Naive thymus-derived CD4-positive, alpha-beta T cell (primary cell): Measurements from ENCODE around the gene MPPED2. TPM values are rescaled to one million over a fixed set of nuclear protein-coding genes. Genes with fewer than 3 reads are reported as not detected.

ENCODE experiments used
- ATAC-seq: fragments of 150-1000 bp; cut with Tn5 transposase; 2 replicates; pipeline ENCODE4 v1.10.0; 2021; ENCODE audit warnings: mild to moderate bottlenecking, moderate library complexity
- CTCF ChIA-PET: fragments of 350-600 bp; sonication (Branson Sonifier 250); formaldehyde crosslinking; loops from one replicate; lab custom pipeline; 2021; ENCODE audit warnings: antibody characterized with exemption; lab: Charles Lee
- POLR2A ChIA-PET: fragments of 350-600 bp; sonication (Branson Sonifier 250); formaldehyde crosslinking; loops from one replicate; lab custom pipeline; 2021; ENCODE audit warnings: antibody characterized with exemption, inconsistent platforms; lab: Charles Lee
- DNase-seq, 9 donors: peaks; one replicate each; pipeline versions ENCODE4 v3.0.0 to v3.0.0-alpha.2; 2020 to 2022; ENCODE audit warnings: mixed read lengths in 1 of 9
- H3K27ac ChIP-seq: one replicate; pipeline ENCODE4 v1.7.0; 2013; ENCODE audit warnings: mild to moderate bottlenecking, low read depth, low read length, moderate library complexity
- H3K27me3 ChIP-seq, 2 donors: one replicate each; pipeline ENCODE4 v1.7.0; 2013; ENCODE audit warnings: low read length in 2 of 2, mild to moderate bottlenecking in 2 of 2, moderate library complexity in 2 of 2; ENCODE audit not compliant: control insufficient read depth in 2 of 2, insufficient read depth in 2 of 2
- H3K36me3 ChIP-seq, 3 experiments: 1 replicate in 2 of 3; 2 replicates in 1 of 3; pipeline ENCODE4 v1.7.0; 2013; ENCODE audit warnings: low read length in 3 of 3, mild to moderate bottlenecking in 3 of 3, moderate library complexity in 1 of 3; ENCODE audit not compliant: insufficient read depth in 3 of 3, control insufficient read depth in 2 of 3
- H3K4me1 ChIP-seq, 2 donors: one replicate each; pipeline ENCODE4 v1.7.0; 2013; ENCODE audit warnings: low read length in 2 of 2, mild to moderate bottlenecking in 2 of 2, moderate library complexity in 1 of 2; ENCODE audit not compliant: control insufficient read depth in 2 of 2, insufficient read depth in 2 of 2
- H3K4me3 ChIP-seq: 2 replicates; pipeline ENCODE4 v1.7.0; 2013; ENCODE audit warnings: mild to moderate bottlenecking, low read length
- H3K9me3 ChIP-seq, 3 experiments: 1 replicate in 2 of 3; 2 replicates in 1 of 3; pipeline ENCODE4 v1.7.0; 2013; ENCODE audit warnings: low read length in 3 of 3; ENCODE audit not compliant: control insufficient read depth in 2 of 3
- H3K27ac Mint-ChIP-seq, 9 donors: one replicate each; pipeline ENCODE4 v1.8.0; 2020 to 2022; ENCODE audit warnings: mixed read lengths in 9 of 9, mild to moderate bottlenecking in 8 of 9, moderate library complexity in 5 of 9, inconsistent platforms in 2 of 9
- H3K27me3 Mint-ChIP-seq, 5 donors: one replicate each; pipeline ENCODE4 v1.8.0; 2021 to 2022; ENCODE audit warnings: mixed read lengths in 5 of 5, mild to moderate bottlenecking in 1 of 5
- H3K36me3 Mint-ChIP-seq, 5 donors: one replicate each; pipeline ENCODE4 v1.8.0; 2020 to 2022; ENCODE audit warnings: mixed read lengths in 5 of 5, mild to moderate bottlenecking in 3 of 5, inconsistent platforms in 1 of 5
- H3K4me1 Mint-ChIP-seq, 7 donors: one replicate each; pipeline ENCODE4 v1.8.0; 2020 to 2022; ENCODE audit warnings: mixed read lengths in 7 of 7, mild to moderate bottlenecking in 3 of 7, inconsistent platforms in 1 of 7
- H3K4me3 Mint-ChIP-seq, 10 donors: one replicate each; pipeline ENCODE4 v1.8.0; 2020 to 2022; ENCODE audit warnings: mild to moderate bottlenecking in 10 of 10, mixed read lengths in 10 of 10, moderate library complexity in 6 of 10, inconsistent platforms in 2 of 10
- H3K9me3 Mint-ChIP-seq, 11 donors: one replicate each; pipeline ENCODE4 v1.8.0; 2020 to 2022; ENCODE audit warnings: mixed read lengths in 11 of 11, mild to moderate bottlenecking in 4 of 11, inconsistent platforms in 1 of 11, moderate library complexity in 1 of 11
- intact Hi-C, 2 donors: fragments of 100-400 bp; cut with micrococcal nuclease; formaldehyde crosslinking; loops; one replicate each; pipeline ENCODE4 v1.15.1; 2023
- polyA plus RNA-seq, 2 donors: library from polyadenylated mRNA; unstranded; fragments of 300-500 nt; fragmentation: Illumina TruSeq; gene quantifications; one replicate each; pipeline ENCODE4 v1.2.3, GENCODE V29; 2021
- total RNA-seq, 6 experiments: library from RNA in 5 of 6; stranded (reverse) in 5 of 6; gene quantifications; 1 replicate in 5 of 6; 2 replicates in 1 of 6; pipeline ENCODE4 v1.2.3 and lab custom pipeline; 2021 to 2026

The MPPED2 gene
- total RNA-seq (1 to 10 TPM in 3 of 5 experiments, not detected in 2; 1.1 to 1.5 (median 1.3) TPM), polyA plus RNA-seq (1 to 10 TPM in 1 of 2 donors, under 1 TPM in 1; 0.09 to 3.5 TPM), total RNA-seq (lab: John Stamatoyannopoulos, UW) (not detected)

- H3K27me3 Mint-ChIP-seq = peaks cover 48 to 63% (median 56%) of the 10 kb centered on the region in 5 donors
These were observed at the start of gene MPPED2 for GRCh38 chr11:30586251-30587144. MPPED2 (minus strand) TSS chr11:30586353; CDS start chr11:30580373, 5,980 bp downstream.

GRCh38 chr11:30635401-30635989 lies 49.3 kb upstream of the MPPED2 start:
- Mint-ChIP-seq H3K27me3 (peaks cover 0 to 5% (median 0%) of the 10 kb centered on the region in 5 donors), H3K36me3 (no peaks in the 10 kb centered on the region), H3K9me3 (peaks cover 0 to 7% (median 3%) of the 10 kb centered on the region in 11 donors), H3K4me3 (peak overlapping the region in 1 of 10 donors; percentile 21), H3K27ac (no peak overlapping the region), H3K4me1 (no peaks in the 10 kb centered on the region)
- Histone ChIP-seq H3K4me1 (no peaks in the 10 kb centered on the region), H3K9me3 (no peaks in the 10 kb centered on the region), H3K4me3 (no peak overlapping the region), H3K27me3 (no peaks in the 10 kb centered on the region), H3K36me3 (no peaks in the 10 kb centered on the region), H3K27ac (no peak overlapping the region)
- DNase-seq (peak in 1 of 9 donors; percentile 2), ATAC-seq (no peak)
- ChIA-PET POLR2A (no interaction called here), CTCF (no interaction called here)
- intact Hi-C loops = no loop called here

More at GRCh38 chr11:30586251-30587144, at the start of gene MPPED2:
- CTCF ChIA-PET = no interaction called here
- ATAC-seq (peak; percentile 71), DNase-seq (peak in 3 of 9 donors; percentile 11 to 42 (median 40))
- H3K9me3 Mint-ChIP-seq = peaks cover 0 to 11% (median 0%) of the 10 kb centered on the region in 11 donors
- intact Hi-C loops = no loop called here
- POLR2A ChIA-PET = no interaction called here
- H3K36me3 Mint-ChIP-seq = peaks cover 0 to 7% (median 0%) of the 10 kb centered on the region in 5 donors
- no peaks in the 10 kb centered on the region for H3K36me3 ChIP-seq
- H3K4me1 Mint-ChIP-seq = peaks cover 0 to 21% (median 7%) of the 10 kb centered on the region in 7 donors
- no peaks in the 10 kb centered on the region for H3K4me1 ChIP-seq
- H3K4me3 Mint-ChIP-seq = peak within 1 kb of the TSS in 9 of 10 donors; percentile 15 to 71 (median 61)
- H3K9me3 ChIP-seq = no peaks in the 10 kb centered on the region
- H3K27ac ChIP-seq = no peak within 1 kb of the TSS
- peaks cover 0 to 5% of the 10 kb centered on the region in 2 donors for H3K27me3 ChIP-seq
- H3K27ac Mint-ChIP-seq = no peak within 1 kb of the TSS
- H3K4me3 ChIP-seq = no peak within 1 kb of the TSS

- peaks cover 0 to 9% (median 3%) of the 10 kb centered on the region in 5 donors for H3K27me3 Mint-ChIP-seq
- H3K27ac ChIP-seq = no peak overlapping the region
- DNase-seq = no peak
- no peaks in the 10 kb centered on the region for H3K9me3 ChIP-seq
- no peaks in the 10 kb centered on the region for H3K4me1 ChIP-seq
- ChIA-PET POLR2A (no interaction called here), CTCF (no interaction called here)
- H3K27me3 ChIP-seq = no peaks in the 10 kb centered on the region
- no peak overlapping the region for H3K27ac Mint-ChIP-seq
- H3K4me1 Mint-ChIP-seq = no peaks in the 10 kb centered on the region
- peaks cover 0 to 10% (median 4%) of the 10 kb centered on the region in 11 donors for H3K9me3 Mint-ChIP-seq
- H3K4me3 Mint-ChIP-seq = no peak overlapping the region
- H3K36me3 Mint-ChIP-seq = no peaks in the 10 kb centered on the region
- intact Hi-C loops = no loop called here
- ATAC-seq = no peak
- no peak overlapping the region for H3K4me3 ChIP-seq
- no peaks in the 10 kb centered on the region for H3K36me3 ChIP-seq
These were observed 45.0 kb upstream of the MPPED2 start for GRCh38 chr11:30631148-30631547.

GRCh38 chr11:30619767-30620166 lies 33.6 kb upstream of the MPPED2 start:
- Mint-ChIP-seq H3K27ac (no peak overlapping the region), H3K27me3 (peaks cover 0 to 6% (median 0%) of the 10 kb centered on the region in 5 donors), H3K4me1 (no peaks in the 10 kb centered on the region), H3K9me3 (peaks cover 0 to 24% (median 9%) of the 10 kb centered on the region in 11 donors), H3K36me3 (no peaks in the 10 kb centered on the region), H3K4me3 (no peak overlapping the region)
- no peak overlapping the region for H3K4me3 ChIP-seq
- ATAC-seq (no peak), DNase-seq (no peak)
- no peaks in the 10 kb centered on the region for H3K4me1 ChIP-seq
- ChIA-PET POLR2A (no interaction called here), CTCF (no interaction called here)
- intact Hi-C loops = no loop called here
- H3K9me3 ChIP-seq = no peaks in the 10 kb centered on the region
- no peaks in the 10 kb centered on the region for H3K27me3 ChIP-seq
- H3K27ac ChIP-seq = no peak overlapping the region
- H3K36me3 ChIP-seq = no peaks in the 10 kb centered on the region

GRCh38 chr11:30617762-30618161 lies 31.6 kb upstream of the MPPED2 start:
- intact Hi-C loops = no loop called here
- CTCF ChIA-PET = no interaction called here
- Mint-ChIP-seq H3K27me3 (peaks cover 0 to 6% (median 0%) of the 10 kb centered on the region in 5 donors), H3K27ac (no peak overlapping the region), H3K36me3 (no peaks in the 10 kb centered on the region), H3K4me1 (no peaks in the 10 kb centered on the region), H3K9me3 (peaks cover 0 to 24% (median 7%) of the 10 kb centered on the region in 11 donors), H3K4me3 (no peak overlapping the region)
- H3K36me3 ChIP-seq = no peaks in the 10 kb centered on the region
- H3K9me3 ChIP-seq = no peaks in the 10 kb centered on the region
- DNase-seq (no peak), ATAC-seq (no peak)
- H3K4me3 ChIP-seq = no peak overlapping the region
- no peaks in the 10 kb centered on the region for H3K4me1 ChIP-seq
- POLR2A ChIA-PET = no interaction called here
- no peaks in the 10 kb centered on the region for H3K27me3 ChIP-seq
- H3K27ac ChIP-seq = no peak overlapping the region

- ATAC-seq = no peak
- CTCF ChIA-PET = interaction anchor here (0.7 kb wide), 1 partner anchor 106 kb away, joined by 4 read pairs; no protein-coding TSS in a partner anchor
- DNase-seq = no peak
- intact Hi-C loops = no loop called here
- H3K4me1 Mint-ChIP-seq = no peaks in the 10 kb centered on the region
- H3K27ac Mint-ChIP-seq = no peak overlapping the region
- no peaks in the 10 kb centered on the region for H3K4me1 ChIP-seq
- peaks cover 0 to 6% (median 0%) of the 10 kb centered on the region in 5 donors for H3K27me3 Mint-ChIP-seq
- peaks cover 0 to 12% (median 0%) of the 10 kb centered on the region in 11 donors for H3K9me3 Mint-ChIP-seq
- H3K4me3 Mint-ChIP-seq = no peak overlapping the region
- no peaks in the 10 kb centered on the region for H3K36me3 Mint-ChIP-seq
- no peak overlapping the region for H3K4me3 ChIP-seq
- POLR2A ChIA-PET = no interaction called here
- peaks cover 0 to 3% of the 10 kb centered on the region in 2 donors for H3K27me3 ChIP-seq
- H3K27ac ChIP-seq = no peak overlapping the region
- no peaks in the 10 kb centered on the region for H3K9me3 ChIP-seq
- H3K36me3 ChIP-seq = no peaks in the 10 kb centered on the region
These were observed 24.5 kb upstream of the MPPED2 start for GRCh38 chr11:30610628-30611027.
